ENCODE data around the gene MRPS11.

Gene MRPS11

GRCh38 chr15:88440021-88440420 lies 27.5 kb upstream of the MRPS11 start:
- no peak overlapping the region for H3K4me3 ChIP-seq (ENCODE audit: low read depth, low read length)
- peak; percentile 42 for DNase-seq (ENCODE audit: low read depth, low spot score)
- CTCF ChIA-PET, result interaction anchor here (3.3 to 18.4 kb wide), 3 partner anchors 9 to 191 kb away, joined by 23 to 407 read pairs (median 73); partner anchors contain the start of gene NTRK3
- TF ChIP-seq, protein P1, sequence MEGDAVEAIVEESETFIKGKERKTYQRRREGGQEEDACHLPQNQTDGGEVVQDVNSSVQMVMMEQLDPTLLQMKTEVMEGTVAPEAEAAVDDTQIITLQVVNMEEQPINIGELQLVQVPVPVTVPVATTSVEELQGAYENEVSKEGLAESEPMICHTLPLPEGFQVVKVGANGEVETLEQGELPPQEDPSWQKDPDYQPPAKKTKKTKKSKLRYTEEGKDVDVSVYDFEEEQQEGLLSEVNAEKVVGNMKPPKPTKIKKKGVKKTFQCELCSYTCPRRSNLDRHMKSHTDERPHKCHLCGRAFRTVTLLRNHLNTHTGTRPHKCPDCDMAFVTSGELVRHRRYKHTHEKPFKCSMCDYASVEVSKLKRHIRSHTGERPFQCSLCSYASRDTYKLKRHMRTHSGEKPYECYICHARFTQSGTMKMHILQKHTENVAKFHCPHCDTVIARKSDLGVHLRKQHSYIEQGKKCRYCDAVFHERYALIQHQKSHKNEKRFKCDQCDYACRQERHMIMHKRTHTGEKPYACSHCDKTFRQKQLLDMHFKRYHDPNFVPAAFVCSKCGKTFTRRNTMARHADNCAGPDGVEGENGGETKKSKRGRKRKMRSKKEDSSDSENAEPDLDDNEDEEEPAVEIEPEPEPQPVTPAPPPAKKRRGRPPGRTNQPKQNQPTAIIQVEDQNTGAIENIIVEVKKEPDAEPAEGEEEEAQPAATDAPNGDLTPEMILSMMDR (IDR thresholded peaks at IDR 0.05; ENCODE audit: insufficient read depth, low read length, missing control alignments), result no peak
- POLR2A ChIA-PET, result no interaction called here

DNA sequence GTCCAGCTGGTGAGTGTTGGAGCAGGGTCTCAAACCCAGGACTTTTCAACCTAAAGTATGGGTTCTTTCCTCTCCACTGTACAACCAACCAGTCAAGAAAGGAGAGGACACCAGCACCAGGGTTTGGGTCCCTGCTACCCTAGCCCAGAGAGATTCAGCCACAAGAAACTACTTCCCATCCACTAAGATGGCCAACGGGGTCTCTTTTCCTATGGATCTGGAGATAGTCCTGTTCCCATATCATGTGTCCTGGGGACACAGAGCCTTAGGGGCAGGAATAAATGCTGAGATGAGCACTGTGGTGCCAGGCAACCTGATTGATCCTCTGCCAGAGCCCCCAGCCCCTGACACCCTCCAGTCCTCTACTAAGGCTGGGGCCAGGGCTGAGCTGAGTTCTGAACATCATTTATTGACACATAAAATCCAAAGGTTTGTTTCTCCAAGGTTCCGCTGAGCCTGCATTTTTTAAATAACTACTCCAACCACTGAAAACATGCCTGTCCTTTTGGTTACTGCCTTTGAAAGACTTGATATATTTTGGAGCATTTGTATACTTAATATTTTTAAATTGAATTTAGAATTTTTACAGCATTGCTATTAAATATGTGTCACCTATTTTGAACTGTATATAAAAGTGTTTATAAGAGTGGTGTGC lies 26.3 kb upstream of the MRPS11 start:
- ChIA-PET CTCF (interaction anchor here (0.6 to 18.4 kb wide), 3 partner anchors 9 to 192 kb away, joined by 3 to 407 read pairs (median 73); partner anchors contain the start of gene NTRK3), POLR2A (no interaction called here)
- no peak for DNase-seq (ENCODE audit: low read depth, low spot score)
- H3K4me3 ChIP-seq (ENCODE audit: low read depth, low read length), result no peak overlapping the region
- TF ChIP-seq, protein P1 (IDR thresholded peaks at IDR 0.05; ENCODE audit: insufficient read depth, low read length, missing control alignments), result no peak

DNA sequence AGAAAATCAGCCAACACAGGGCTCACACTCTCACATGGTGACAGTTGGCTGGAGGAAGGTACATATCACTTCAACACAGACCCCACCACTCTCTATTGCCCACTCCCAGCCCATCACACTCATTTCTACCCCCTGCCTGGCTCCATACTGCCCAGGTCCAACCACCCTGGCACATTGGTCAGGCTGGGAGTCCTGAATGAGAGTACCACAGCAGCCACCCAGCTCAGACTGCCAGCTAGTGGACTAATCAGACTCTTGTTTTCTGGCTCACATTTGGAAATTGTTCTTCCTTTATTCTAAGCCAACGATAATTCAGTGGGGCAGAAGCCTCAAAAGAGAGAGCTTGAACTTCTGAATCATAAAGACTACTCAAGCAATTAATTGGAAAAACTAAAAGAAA lies 20.3 kb upstream of the MRPS11 start:
- DNase-seq (ENCODE audit: low read depth, low spot score), result no peak
- POLR2A ChIA-PET, result interaction anchor here (0.7 kb wide), 1 partner anchor 164 kb away, joined by 3 read pairs; no protein-coding TSS in a partner anchor
- H3K4me3 ChIP-seq (ENCODE audit: low read depth, low read length), result no peak overlapping the region
- CTCF ChIA-PET, result interaction anchor here (1.0 to 18.4 kb wide), 10 partner anchors 7 to 1823 kb away, joined by 3 to 407 read pairs (median 6); partner anchors contain the start of gene NTRK3
- TF ChIP-seq, protein P1 (IDR thresholded peaks at IDR 0.05; ENCODE audit: insufficient read depth, low read length, missing control alignments), result no peak

DNA sequence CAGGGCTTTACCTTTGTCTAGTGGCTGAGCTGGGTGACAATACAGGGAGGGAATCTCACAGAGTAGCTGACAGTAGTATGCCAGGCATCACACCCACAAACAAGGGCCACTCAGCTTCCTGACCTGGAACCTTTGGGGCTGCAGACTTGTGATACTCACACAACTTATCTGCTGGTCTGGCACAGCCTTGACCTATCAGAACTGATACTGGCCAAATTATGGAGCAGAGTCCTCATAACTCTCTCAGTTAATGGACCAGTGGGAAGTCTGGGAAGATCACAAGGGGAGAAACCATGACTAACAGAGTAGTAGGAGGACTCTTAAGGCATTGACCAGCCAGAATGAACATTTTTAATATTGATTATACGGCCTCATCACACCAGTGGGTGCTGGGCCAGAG lies 19.8 kb upstream of the MRPS11 start:
- ChIA-PET POLR2A (no interaction called here), CTCF (interaction anchor here (0.6 to 18.4 kb wide), 11 partner anchors 7 to 1824 kb away, joined by 3 to 407 read pairs (median 4); partner anchors contain the start of gene NTRK3)
- TF ChIP-seq, protein P1 (IDR thresholded peaks at IDR 0.05; ENCODE audit: insufficient read depth, low read length, missing control alignments), result no peak
- no peak overlapping the region for H3K4me3 ChIP-seq (ENCODE audit: low read depth, low read length)
- DNase-seq (ENCODE audit: low read depth, low spot score), result no peak

DNA sequence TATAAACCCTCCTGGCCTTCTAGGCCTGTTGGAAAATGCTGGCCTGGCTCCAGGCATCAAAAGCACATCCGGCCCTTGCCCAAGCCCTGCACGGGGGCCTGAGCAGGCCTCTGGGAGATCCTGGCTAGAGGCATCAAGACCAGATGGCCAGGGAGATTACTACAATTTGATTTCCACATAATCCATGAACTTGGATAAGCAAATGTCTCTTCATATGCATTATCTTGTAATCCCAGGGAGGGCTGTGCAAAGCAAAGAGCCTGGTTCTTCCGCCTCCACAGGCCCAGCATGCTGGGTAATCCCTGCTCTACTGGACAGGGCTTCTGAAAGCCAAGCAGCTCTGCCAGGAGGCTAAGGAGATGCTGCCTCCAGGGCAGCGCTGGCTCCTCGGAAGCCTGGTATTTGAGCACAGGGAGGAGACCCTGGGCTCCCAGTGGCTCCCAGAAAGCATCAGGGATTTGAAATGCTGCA lies 18.5 kb upstream of the MRPS11 start:
- no peak for DNase-seq (ENCODE audit: low read depth, low spot score)
- H3K4me3 ChIP-seq (ENCODE audit: low read depth, low read length), result no peak overlapping the region
- ChIA-PET POLR2A (no interaction called here), CTCF (interaction anchor here (0.9 to 18.4 kb wide), 13 partner anchors 10 to 1533 kb away, joined by 3 to 407 read pairs (median 6); partner anchors contain the start of gene NTRK3)
- TF ChIP-seq, protein P1 (IDR thresholded peaks at IDR 0.05; ENCODE audit: insufficient read depth, low read length, missing control alignments), result no peak

DNA sequence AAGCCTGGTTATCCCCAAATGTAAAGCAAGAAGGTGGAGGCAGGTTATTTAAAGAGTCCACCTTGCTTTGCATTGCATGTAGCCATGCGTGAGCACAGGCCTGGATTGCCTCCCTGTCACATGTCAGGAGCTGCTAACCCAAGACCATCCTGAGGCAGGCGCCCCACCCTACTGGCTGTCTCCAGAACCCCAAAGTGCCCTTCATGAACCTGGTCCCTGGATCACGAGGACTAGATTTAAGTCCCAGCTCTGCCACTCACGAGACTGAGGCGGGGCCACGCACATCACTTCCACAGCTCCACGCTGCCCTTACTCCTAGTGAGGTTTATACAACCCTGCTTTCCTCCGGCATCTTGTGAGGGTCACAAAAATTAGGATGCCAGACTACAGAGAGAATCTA lies 17.9 kb upstream of the MRPS11 start:
- ChIA-PET POLR2A (no interaction called here), CTCF (interaction anchor here (0.7 to 18.4 kb wide), 35 partner anchors 7 to 1825 kb away, joined by 3 to 407 read pairs (median 4); partner anchors contain the start of gene NTRK3)
- DNase-seq (ENCODE audit: low read depth, low spot score), result no peak
- TF ChIP-seq, protein P1 (IDR thresholded peaks at IDR 0.05; ENCODE audit: insufficient read depth, low read length, missing control alignments), result no peak
- H3K4me3 ChIP-seq (ENCODE audit: low read depth, low read length), result no peak overlapping the region

Measured in AG04449 (cell line).